Activated CD4-positive, alpha-beta T cell treated with anti-CD3 and anti-CD28 coated beads, Interleukin-10, Interleukin-2, amounts not matched to agents 100 ng/mL and 50 ng/mL, durations not matched to agents 16 hours and 8 hours (primary cell): Measurements from ENCODE around the gene SLN.

ENCODE experiments used
- DNase-seq: peaks from one replicate; pipeline ENCODE4 v3.0.0-alpha.2; 2020

Gene SLN

GRCh38 chr11:107719073-107719472, 7.2 kb upstream of the SLN start:
- no peak for DNase-seq

GRCh38 chr11:107716884-107717532, 5.2 kb upstream of the SLN start:
- DNase-seq = no peak

DNA sequence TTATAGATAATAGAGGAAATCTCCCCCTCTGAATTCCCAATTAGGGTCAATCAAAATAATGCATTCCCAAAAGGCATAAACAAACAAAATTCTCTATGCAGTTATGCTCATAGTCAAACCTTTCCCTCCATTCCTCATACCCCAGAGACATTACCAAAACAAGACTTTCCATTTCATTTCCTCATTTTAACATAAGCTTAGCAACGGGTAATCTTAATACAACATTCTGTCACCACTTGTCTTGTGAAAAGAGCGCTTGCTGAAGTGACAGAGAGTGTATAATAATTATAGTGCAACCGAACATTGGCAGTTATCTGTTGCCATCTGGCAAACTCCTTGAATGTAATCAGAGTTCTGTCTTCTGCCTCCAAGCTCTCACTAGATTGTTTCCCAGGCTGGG, 1.2 kb upstream of the SLN start:
- DNase-seq = no peak

DNA sequence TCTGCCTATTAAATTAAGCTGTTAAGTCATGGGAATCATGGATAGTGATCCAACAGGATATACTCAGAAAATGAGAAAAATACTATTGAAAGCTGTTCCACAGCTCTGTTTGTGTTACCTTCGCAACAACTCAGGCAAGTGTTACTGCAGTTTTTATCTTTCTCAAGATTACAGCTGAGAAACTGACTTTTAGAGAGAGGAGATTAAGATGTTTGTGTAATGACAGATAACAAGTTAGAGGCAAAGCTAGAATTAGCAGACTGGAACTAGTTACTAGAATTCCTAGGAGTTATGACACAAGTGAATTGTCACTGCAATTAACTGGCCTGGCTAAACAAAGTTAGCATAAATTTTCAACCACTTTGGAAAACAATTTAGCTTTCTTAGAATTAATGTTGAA, 1.6 kb downstream of the SLN start:
- no peak for DNase-seq

- DNase-seq = no peak
Measured at GRCh38 chr11:107708792-107709191, 3.1 kb downstream of the SLN start.

DNA sequence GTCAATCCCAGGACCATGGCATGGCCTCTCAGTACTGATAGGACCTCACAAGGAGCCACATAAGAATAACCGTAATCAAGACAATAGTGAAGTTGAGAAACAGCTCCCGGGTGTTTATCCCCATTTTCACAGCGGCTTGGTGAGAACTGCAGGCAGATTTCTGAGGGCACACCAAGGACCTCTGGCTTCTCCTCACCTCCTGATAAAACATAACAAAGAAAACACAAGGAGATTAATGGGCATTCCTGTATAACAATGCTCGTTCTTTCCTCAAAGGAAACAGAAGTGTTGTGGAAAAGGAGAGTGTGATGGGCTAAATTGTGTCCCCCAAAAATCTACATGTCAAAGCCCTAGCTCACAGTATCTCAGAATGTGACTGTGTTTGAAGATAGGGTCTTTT, 4.0 kb downstream of the SLN start:
- DNase-seq = no peak

- no peak for DNase-seq
Measured at GRCh38 chr11:107707215-107707671, 4.6 kb downstream of the SLN start.

DNA sequence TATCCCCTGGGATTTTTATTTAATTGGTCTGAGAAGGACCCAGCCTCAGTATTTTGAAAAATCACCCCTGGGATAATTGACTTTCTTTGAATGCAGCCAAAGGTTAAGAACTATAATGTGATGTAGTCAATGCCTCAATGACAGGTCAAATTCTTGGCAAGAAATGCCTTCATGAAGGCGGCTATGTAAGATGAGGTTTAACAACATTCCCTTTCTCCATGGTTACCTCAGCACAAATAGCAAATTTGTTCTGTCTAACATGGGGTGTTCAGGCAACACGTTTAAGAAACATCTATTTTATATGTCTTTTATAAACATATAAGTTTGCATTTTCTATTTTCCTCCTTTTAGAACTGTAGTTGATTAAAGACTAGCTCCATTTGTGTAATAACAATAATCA, 5.3 kb downstream of the SLN start:
- no peak for DNase-seq

DNA sequence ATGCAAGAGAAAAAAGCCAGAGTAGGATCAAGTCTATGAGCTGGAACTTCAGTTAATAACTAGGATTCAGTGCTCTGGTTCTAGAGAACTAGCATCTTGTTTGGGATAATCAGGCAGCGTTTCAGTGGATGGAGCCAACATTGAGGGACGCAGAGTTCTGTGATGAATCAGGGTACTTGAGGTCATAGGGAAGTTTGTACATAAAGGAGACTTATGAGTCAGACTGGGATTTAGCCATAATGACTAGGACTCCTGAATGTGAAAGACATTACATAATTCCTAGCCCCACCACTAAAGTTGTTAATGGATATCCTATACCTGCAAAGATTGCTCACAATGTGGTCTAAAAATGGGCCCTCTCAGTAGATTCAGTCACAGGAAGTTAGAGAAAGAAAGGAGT, 6.8 kb downstream of the SLN start:
- no peak for DNase-seq

- DNase-seq = peak; percentile 8
Measured at GRCh38 chr11:107704451-107704850, 7.4 kb downstream of the SLN start.

- no peak for DNase-seq
Measured at GRCh38 chr11:107702723-107703122, 9.1 kb downstream of the SLN start.

- no peak for DNase-seq
Measured at GRCh38 chr11:107702109-107702660, 9.7 kb downstream of the SLN start.

GRCh38 chr11:107699371-107700285, 12.2 kb downstream of the SLN start:
- DNase-seq = no peak

- no peak for DNase-seq
Measured at GRCh38 chr11:107697291-107697690, 14.6 kb downstream of the SLN start.

DNA sequence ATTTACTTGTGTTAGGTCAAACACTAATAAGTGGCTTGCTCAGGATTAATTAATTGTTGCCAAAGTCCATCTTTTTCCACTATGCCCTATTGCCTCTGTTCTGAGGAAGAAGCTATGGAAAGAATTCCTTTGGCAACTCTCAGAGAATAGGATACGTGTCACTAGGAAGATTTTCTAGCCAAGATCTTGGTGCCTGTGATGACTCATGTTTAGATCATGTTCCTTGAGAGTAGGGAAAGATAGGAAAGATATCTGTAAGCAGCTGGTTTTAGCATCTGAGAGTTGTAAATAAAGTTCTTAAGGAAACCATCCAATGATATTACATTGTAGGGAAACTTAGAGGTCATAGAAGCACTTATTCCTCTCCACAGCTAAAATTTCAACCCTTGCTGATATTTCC, 15.7 kb downstream of the SLN start:
- no peak for DNase-seq

DNA sequence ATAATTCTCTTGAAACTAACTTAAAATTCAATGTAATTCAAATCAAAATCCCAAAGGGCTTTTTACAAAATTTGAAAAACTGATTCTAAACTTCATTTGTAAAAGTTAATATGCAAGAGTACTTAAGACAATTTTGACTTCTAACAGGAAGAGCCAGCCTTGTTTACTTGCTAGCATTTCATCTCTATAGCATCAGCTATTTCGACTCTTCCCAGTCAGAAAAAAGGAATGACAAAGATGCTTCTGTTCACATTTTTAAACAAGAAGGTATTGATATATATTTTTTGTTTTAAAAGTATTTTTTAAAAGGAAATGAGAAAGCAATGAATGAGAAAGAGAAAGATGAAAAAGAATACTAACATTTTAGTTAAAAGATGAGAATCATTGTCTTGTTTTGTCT, 16.4 kb downstream of the SLN start:
- DNase-seq = no peak

DNA sequence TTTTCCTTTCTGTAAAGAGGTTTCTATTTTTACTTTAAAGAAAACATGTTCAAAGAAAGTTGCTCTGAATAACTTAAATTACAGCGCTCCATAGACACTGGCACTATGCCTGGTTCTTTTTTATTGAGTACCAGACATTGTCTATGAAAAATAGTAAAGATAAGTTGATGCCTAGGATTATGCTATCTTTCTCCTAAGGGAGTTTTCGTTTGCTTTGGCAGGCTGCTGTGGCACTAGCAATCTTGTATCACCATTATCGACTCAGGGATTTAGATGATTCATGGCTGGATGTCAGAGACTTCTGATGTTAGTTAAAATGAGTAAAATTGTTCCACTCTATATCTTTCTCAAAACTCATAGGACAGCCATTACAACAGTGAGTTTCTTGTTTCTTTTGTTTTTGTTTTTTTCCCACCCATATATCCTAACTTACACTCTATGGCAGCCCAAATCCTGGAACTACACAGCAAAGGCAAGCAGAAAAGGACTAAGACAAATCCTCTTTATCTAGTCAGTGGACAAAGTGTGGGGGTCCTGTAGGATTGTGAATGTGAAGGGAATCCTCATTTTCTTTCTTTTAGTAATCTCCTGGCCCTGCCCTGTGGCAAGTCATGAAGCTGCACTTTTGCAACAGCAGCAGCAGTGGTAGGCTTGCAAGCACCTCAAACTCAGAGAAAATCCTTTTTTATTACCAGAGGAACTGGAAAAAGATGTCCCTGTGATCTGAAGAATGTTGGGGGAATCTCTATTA, 20.7 kb downstream of the SLN start:
- DNase-seq = no peak

DNA sequence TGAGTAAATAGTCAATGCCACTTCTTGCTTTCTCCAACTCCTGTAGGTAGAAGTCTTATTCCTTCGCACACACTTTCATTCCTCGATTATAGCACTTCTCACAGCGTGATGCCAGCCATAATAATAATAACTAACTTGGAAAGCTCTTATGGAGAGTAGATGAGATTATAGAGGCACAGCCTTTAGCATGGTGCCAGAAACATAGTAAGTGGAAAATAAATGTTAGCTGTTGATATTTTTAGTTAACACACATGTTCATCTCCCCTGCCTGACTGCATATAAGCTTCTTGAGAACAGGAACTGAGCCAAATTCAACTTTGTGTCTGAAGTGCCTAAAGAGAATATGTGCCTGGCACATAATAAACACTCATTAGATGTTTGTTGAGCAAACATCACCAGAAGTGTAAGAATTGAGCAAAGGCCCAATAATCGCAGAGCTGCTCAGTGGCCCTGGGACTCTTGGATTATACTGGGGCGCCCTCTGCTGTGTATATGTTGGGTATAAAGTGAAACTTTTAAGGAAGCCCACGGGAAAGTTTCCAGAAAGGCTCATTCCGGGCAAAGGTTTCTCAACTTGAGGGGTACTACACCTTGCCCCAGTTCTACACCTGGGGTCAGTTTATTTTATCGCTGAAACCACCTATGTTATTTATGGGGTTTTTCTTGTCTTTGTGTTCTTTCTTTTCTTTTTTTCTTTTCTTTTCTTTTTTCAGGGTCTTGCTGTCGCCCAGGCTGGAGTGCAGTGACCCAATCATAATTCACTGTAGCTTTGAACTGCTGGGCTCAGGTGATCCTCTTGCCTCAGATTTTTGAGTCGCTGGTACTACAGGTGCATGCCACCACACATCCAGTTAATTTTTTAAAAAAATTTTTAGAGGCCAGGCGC, 22.3 kb downstream of the SLN start:
- DNase-seq = peak; percentile 57

GRCh38 chr11:107688322-107688918, 23.4 kb downstream of the SLN start:
- DNase-seq = no peak

GRCh38 chr11:107683807-107684206, 28.0 kb downstream of the SLN start:
- DNase-seq = no peak

DNA sequence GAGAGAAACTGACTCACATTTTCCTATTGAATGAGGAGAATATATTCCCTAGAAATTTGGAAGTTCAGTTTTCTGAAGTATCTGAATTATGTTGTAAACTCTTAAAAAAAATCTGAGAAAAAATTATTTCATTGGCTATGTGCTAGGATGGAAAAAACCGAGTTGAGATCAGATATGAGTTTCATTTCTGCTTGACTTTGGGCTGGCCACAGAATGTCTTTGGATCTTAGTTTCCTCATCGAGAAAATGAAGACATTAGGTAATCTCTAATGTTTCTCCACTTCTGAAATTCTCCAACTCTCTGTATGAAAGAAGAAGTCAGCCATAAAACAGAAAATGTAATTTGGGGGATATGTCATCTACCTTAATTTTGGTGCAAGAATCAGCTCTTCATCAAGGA, 28.8 kb downstream of the SLN start:
- no peak for DNase-seq

DNA sequence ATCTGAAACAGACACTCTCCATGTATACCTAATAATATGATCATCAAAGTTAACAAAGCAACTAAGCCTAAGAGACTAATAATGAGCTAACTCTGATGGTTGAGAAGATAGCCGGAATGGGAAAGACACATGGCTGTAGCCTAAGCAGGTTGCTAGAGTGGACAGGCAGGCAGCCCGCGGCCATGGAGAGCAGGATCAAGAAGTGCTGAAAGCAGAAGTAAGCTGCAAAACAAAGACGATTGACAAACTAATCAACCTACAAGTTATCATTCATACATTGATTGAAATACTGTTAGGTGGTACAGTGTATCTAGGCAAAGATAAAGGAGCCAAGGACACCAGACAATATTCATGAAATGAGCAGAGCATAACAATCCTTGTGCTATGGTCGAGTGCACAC, 29.3 kb downstream of the SLN start:
- no peak for DNase-seq
